Measurements from ENCODE around the gene HCRT.

HCRT gene

DNA sequence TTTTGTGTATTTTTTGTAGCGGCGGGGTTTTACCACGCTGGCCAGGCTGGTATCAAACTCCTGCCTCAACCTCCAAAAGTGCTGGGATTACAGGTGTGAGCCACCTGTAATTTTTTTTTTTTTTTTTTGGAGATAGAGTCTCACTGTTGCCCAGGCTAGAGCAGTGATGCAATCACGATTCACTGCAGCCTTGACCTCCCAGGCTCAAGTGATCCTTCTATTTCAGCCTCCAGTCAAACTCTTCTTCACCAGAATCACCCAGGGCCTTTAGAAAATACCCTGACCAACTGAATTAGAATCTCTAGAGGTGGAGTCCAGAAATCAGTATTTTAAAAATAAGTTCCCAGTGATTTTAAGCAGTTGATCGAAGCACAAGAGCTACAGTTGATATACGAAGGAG is 50.1 kb downstream of the HCRT start:
- in situ Hi-C loops (cut with HindIII; ENCODE audit: low sequenced_read_pairs) = no loop called here
- no peak for DNase-seq (ENCODE audit: low read depth)
- no peak overlapping the region for H3K4me3 ChIP-seq (ENCODE audit: low read depth, low read length)
- TF ChIP-seq, protein P1, sequence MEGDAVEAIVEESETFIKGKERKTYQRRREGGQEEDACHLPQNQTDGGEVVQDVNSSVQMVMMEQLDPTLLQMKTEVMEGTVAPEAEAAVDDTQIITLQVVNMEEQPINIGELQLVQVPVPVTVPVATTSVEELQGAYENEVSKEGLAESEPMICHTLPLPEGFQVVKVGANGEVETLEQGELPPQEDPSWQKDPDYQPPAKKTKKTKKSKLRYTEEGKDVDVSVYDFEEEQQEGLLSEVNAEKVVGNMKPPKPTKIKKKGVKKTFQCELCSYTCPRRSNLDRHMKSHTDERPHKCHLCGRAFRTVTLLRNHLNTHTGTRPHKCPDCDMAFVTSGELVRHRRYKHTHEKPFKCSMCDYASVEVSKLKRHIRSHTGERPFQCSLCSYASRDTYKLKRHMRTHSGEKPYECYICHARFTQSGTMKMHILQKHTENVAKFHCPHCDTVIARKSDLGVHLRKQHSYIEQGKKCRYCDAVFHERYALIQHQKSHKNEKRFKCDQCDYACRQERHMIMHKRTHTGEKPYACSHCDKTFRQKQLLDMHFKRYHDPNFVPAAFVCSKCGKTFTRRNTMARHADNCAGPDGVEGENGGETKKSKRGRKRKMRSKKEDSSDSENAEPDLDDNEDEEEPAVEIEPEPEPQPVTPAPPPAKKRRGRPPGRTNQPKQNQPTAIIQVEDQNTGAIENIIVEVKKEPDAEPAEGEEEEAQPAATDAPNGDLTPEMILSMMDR (IDR thresholded peaks at IDR 0.05; ENCODE audit: low read depth, low read length, missing control alignments) = no peak

All from astrocyte of the cerebellum (primary cell).